ENCODE measurements around the gene NR3C2. TPM values are rescaled to one million over a fixed set of nuclear protein-coding genes. Genes with fewer than 3 reads are reported as not detected.

Gene NR3C2
- total and polyA plus RNA-seq, 2 of the 4 experiments (the other 2 are of a cell fraction): 1.1 to 2.3 TPM

- dilution Hi-C loops (cut with HindIII; ENCODE audit: low sequenced_read_pairs, unreplicated experiment): no loop called here
These were observed 271.5 kb downstream of the NR3C2 start for GRCh38 chr4:148170408-148171365.

More at GRCh38 chr4:148170408-148171365, 271.5 kb downstream of the NR3C2 start:
- H3K18ac ChIP-seq (ENCODE audit: low read depth, low read length): no peak overlapping the region
- no TSS peak for BruUV-seq (replicated peaks)
- no peak overlapping the region for H3K4me2 ChIP-seq (ENCODE audit: low read depth, low read length)
- no peaks in the 10 kb centered on the region; the same call in 1 of the 2 replicates for H3K27me3 ChIP-seq (ENCODE audit: control insufficient read depth, insufficient read depth, low read length)
- H2BK15ac ChIP-seq (ENCODE audit: low read depth, low read length): no peak overlapping the region
- H4K20me1 ChIP-seq (ENCODE audit: insufficient read depth, low read length): no peaks in the 10 kb centered on the region
- no peak for ATAC-seq (ENCODE audit: low read depth)
- H3K56ac ChIP-seq (ENCODE audit: extremely low read depth, insufficient read depth, low read length): no peak overlapping the region
- H2BK120ac ChIP-seq (ENCODE audit: low read depth, low read length): no peak overlapping the region
- H3K9me1 ChIP-seq (ENCODE audit: insufficient read depth, low read length): no peaks in the 10 kb centered on the region
- TF ChIP-seq RAD21 (IDR thresholded peaks at IDR 0.05; ENCODE audit: low read length): no peak
- no peak for TF ChIP-seq FOS (IDR thresholded peaks at IDR 0.05; ENCODE audit: low read depth, low read length)
- TF ChIP-seq NFE2L2 (IDR thresholded peaks at IDR 0.05; ENCODE audit: low read depth, low read length): no peak
- no peak for TF ChIP-seq MAFK (IDR thresholded peaks at IDR 0.05; ENCODE audit: low read depth, low read length)
- no peak for TF ChIP-seq POLR2A (IDR thresholded peaks at IDR 0.05; ENCODE audit: low read depth, low read length)
- TF ChIP-seq ELK1 (IDR thresholded peaks at IDR 0.05; ENCODE audit: borderline replicate concordance, low read depth, low read length): no peak
- TF ChIP-seq RFX5 (IDR thresholded peaks at IDR 0.05; ENCODE audit: low read depth, low read length): no peak
- TF ChIP-seq USF2 (IDR thresholded peaks at IDR 0.05; ENCODE audit: low read depth, low read length): no peak
- TF ChIP-seq RCOR1 (IDR thresholded peaks at IDR 0.05; ENCODE audit: insufficient replicate concordance, low read length): no peak
- TF ChIP-seq CTCF (conservative IDR thresholded peaks at IDR 0.05; ENCODE audit: low read depth, low read length): no peak
- H3K4ac ChIP-seq (ENCODE audit: low read depth, low read length): no peak overlapping the region
- in situ Hi-C loops (cut with MboI; ENCODE audit: low sequenced_read_pairs) (no loop called here), intact Hi-C loops (cut with micrococcal nuclease) (no loop called here)
- H2AK5ac ChIP-seq (ENCODE audit: low read depth, low read length): no peak overlapping the region
- H3K23ac ChIP-seq (ENCODE audit: low read depth, low read length): no peak overlapping the region
- no CpG with 5 or more reads among the region's 7 CpGs for WGBS, 2 experiments (ENCODE audit: extremely low coverage in 2 of 2, insufficient read length in 1 of 2)
- H3K9me3 ChIP-seq (ENCODE audit: control insufficient read depth, insufficient read depth, low read length): no peaks in the 10 kb centered on the region
- H2AK9ac ChIP-seq (replicated peaks; ENCODE audit: low read depth, low read length, poor library complexity): no peak overlapping the region
- CTCF ChIA-PET: no interaction called here
- H3K4me3 ChIP-seq (ENCODE audit: insufficient read depth, low read depth, low read length): no peak overlapping the region
- H3K9ac ChIP-seq (ENCODE audit: low read depth, low read length): no peak overlapping the region
- H3K4me1 ChIP-seq (ENCODE audit: control insufficient read depth, insufficient read depth, low read length): no peaks in the 10 kb centered on the region
- H2AFZ ChIP-seq (replicated peaks; ENCODE audit: low read length, poor library complexity): no peak overlapping the region
- no peak for DNase-seq
- H2BK5ac ChIP-seq (ENCODE audit: low read depth, low read length, poor library complexity, severe bottlenecking): no peak overlapping the region
- POLR2A ChIA-PET (ENCODE audit: unreplicated experiment): no interaction called here
- no peak overlapping the region for H2BK20ac ChIP-seq (ENCODE audit: low read depth, low read length)
- no peaks in the 10 kb centered on the region for H3K79me1 ChIP-seq (ENCODE audit: low read depth in 1 of 2, low read length in 2 of 2)
- no peak overlapping the region for H4K5ac ChIP-seq (ENCODE audit: low read depth, low read length)
- no peak overlapping the region for H3K14ac ChIP-seq (replicated peaks; ENCODE audit: low read depth, low read length)
- no peak overlapping the region for H4K8ac ChIP-seq (ENCODE audit: low read depth in 2 of 2, low read length in 2 of 2)
- H3K36me3 ChIP-seq (ENCODE audit: control insufficient read depth, insufficient read depth, low read length): no peaks in the 10 kb centered on the region
- no peak overlapping the region for H3K27ac ChIP-seq (ENCODE audit: insufficient read depth, low read length)
- H4K91ac ChIP-seq (ENCODE audit: insufficient read depth, low read depth, low read length): no peak overlapping the region

All from IMR-90 (cell line).